Muscle layer of duodenum (tissue), 2 donors: Measurements from ENCODE around the gene CHRNA9.

ENCODE experiments used
- H3K27ac ChIP-seq: one replicate; pipeline ENCODE4 v1.7.0; 2013; ENCODE audit warnings: mild to moderate bottlenecking, low read length
- H3K27me3 ChIP-seq: one replicate; pipeline ENCODE4 v1.7.0; 2013; ENCODE audit warnings: low read depth, mild to moderate bottlenecking, control low read depth, low read length
- H3K36me3 ChIP-seq, 2 donors: one replicate each; pipeline ENCODE4 v1.7.0; 2013; ENCODE audit warnings: low read length in 2 of 2, control low read depth in 1 of 2, mild to moderate bottlenecking in 1 of 2; ENCODE audit not compliant: insufficient read depth in 2 of 2, control insufficient read depth in 1 of 2
- H3K4me1 ChIP-seq, 2 donors: one replicate each; pipeline ENCODE4 v1.7.0; 2013; ENCODE audit warnings: low read length in 2 of 2, mild to moderate bottlenecking in 2 of 2, control low read depth in 1 of 2, moderate library complexity in 1 of 2; ENCODE audit not compliant: insufficient read depth in 2 of 2, control insufficient read depth in 1 of 2
- H3K4me3 ChIP-seq, 2 donors: one replicate each; pipeline ENCODE4 v1.7.0; 2013; ENCODE audit warnings: low read length in 2 of 2, low read depth in 1 of 2, mild to moderate bottlenecking in 1 of 2
- H3K9me3 ChIP-seq, 2 donors: one replicate each; pipeline ENCODE4 v1.7.0; 2013; ENCODE audit warnings: low read length in 2 of 2, control low read depth in 1 of 2, mild to moderate bottlenecking in 1 of 2; ENCODE audit not compliant: control insufficient read depth in 1 of 2
- donor health status: healthy.

The CHRNA9 gene

GRCh38 chr4:40395166-40395900 lies 60.2 kb downstream of the CHRNA9 start:
- Histone ChIP-seq H3K36me3 (no peaks in the 10 kb centered on the region), H3K4me3 (no peak overlapping the region), H3K27ac (no peak overlapping the region), H3K4me1 (no peaks in the 10 kb centered on the region), H3K27me3 (no peaks in the 10 kb centered on the region), H3K9me3 (no peaks in the 10 kb centered on the region)

- H3K36me3 ChIP-seq, result no peaks in the 10 kb centered on the region
- H3K4me1 ChIP-seq, result no peaks in the 10 kb centered on the region
- no peaks in the 10 kb centered on the region for H3K27me3 ChIP-seq
- H3K27ac ChIP-seq, result no peak overlapping the region
- no peak overlapping the region for H3K4me3 ChIP-seq
- no peaks in the 10 kb centered on the region for H3K9me3 ChIP-seq
Measured at GRCh38 chr4:40395908-40396793, 61.0 kb downstream of the CHRNA9 start.

DNA sequence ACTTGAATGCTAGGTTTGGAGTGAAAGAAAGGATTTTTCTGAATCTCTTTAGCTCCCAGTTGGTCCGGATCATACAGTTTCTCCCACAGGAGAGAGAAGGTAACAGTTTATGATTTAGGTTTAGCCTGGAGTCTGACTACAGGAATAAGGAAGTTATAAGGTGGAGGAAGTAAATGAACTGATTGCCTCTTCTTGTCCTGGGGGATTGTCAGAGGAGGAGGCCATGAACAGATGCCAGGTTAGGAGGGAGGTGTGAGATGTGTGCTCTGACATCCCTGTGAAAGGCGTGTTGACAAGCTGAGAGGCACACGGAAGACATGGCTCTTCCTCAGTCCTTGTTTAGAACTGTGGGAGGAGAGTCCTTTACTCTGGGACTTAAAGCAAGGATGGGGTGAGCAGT lies 64.4 kb downstream of the CHRNA9 start:
- no peak overlapping the region for H3K27ac ChIP-seq

GRCh38 chr4:40401096-40401495 lies 66.0 kb downstream of the CHRNA9 start:
- Histone ChIP-seq H3K9me3 (no peaks in the 10 kb centered on the region), H3K4me1 (no peaks in the 10 kb centered on the region), H3K27ac (no peak overlapping the region), H3K27me3 (no peaks in the 10 kb centered on the region), H3K36me3 (no peaks in the 10 kb centered on the region), H3K4me3 (no peak overlapping the region)

More for the DNA sequence above, 64.4 kb downstream of the CHRNA9 start:
- H3K9me3 ChIP-seq, result no peaks in the 10 kb centered on the region
- no peaks in the 10 kb centered on the region for H3K4me1 ChIP-seq
- H3K36me3 ChIP-seq, result no peaks in the 10 kb centered on the region
- H3K27me3 ChIP-seq, result no peaks in the 10 kb centered on the region
- H3K4me3 ChIP-seq, result no peak overlapping the region

GRCh38 chr4:40401631-40402030 lies 66.5 kb downstream of the CHRNA9 start:
- Histone ChIP-seq H3K4me3 (no peak overlapping the region), H3K36me3 (no peaks in the 10 kb centered on the region), H3K4me1 (no peaks in the 10 kb centered on the region), H3K27me3 (no peaks in the 10 kb centered on the region), H3K9me3 (no peaks in the 10 kb centered on the region), H3K27ac (no peak overlapping the region)

DNA sequence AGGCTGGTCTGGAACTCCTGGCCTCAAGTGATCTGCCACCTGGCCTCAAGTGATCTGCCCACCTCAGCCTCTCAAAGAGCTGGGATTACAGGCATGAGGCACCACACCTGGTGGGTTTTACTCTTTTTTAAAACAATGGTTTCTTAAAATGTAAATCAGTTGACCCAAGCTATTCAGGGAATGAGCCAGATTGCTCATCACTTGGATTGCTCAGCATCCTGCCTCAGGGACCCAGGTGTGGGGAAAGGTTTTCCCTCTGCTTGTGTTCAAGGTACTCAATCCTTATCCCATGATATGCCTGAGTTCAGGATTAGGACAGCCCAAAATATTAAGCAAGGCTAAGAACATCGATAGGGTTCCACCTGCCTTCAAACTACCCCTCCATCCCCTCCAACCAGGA lies 67.4 kb downstream of the CHRNA9 start:
- Histone ChIP-seq H3K9me3 (no peaks in the 10 kb centered on the region), H3K36me3 (no peaks in the 10 kb centered on the region), H3K4me3 (no peak overlapping the region), H3K4me1 (no peaks in the 10 kb centered on the region), H3K27me3 (no peaks in the 10 kb centered on the region), H3K27ac (no peak overlapping the region)

- H3K27ac ChIP-seq, result no peak overlapping the region
- H3K27me3 ChIP-seq, result no peaks in the 10 kb centered on the region
- H3K9me3 ChIP-seq, result no peaks in the 10 kb centered on the region
- no peaks in the 10 kb centered on the region for H3K4me1 ChIP-seq
- H3K4me3 ChIP-seq, result no peak overlapping the region
- no peaks in the 10 kb centered on the region for H3K36me3 ChIP-seq
Measured at GRCh38 chr4:40403081-40403480, 67.9 kb downstream of the CHRNA9 start.
